ENCODE data around the gene CASQ2.

DNA sequence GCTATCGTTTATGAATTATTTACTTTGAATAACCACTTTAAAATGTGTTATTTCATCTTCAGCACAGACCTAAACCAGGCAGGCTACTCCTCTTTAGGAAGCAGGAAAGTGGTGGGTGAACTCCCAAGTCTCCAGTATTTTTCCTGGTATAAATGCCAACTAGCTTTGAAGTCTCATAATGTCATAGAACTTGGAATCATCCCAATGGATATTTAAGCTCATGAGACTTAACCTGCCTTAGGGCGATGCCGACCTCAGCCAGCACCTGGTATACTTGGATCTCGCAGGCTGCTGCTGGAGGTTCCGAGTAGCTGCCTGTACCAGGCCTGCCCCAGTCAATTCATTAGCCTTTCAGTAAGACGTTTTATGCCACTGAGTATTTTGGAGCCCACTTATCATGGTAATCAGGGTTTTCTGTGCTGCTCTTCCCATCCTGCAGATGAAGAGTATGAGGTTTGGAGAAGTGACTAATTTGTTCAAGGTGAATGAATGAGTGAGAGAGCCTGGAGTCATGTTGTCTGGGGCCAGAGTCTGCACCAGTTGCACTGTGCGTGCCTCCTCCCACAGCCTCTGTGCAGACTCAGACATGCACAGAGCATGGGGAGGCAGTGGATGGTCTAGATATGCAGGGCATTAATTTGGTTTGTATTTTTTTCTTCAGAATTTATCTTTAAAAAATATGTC lies 91.9 kb downstream of the CASQ2 start:
- TF ChIP-seq, protein P1, sequence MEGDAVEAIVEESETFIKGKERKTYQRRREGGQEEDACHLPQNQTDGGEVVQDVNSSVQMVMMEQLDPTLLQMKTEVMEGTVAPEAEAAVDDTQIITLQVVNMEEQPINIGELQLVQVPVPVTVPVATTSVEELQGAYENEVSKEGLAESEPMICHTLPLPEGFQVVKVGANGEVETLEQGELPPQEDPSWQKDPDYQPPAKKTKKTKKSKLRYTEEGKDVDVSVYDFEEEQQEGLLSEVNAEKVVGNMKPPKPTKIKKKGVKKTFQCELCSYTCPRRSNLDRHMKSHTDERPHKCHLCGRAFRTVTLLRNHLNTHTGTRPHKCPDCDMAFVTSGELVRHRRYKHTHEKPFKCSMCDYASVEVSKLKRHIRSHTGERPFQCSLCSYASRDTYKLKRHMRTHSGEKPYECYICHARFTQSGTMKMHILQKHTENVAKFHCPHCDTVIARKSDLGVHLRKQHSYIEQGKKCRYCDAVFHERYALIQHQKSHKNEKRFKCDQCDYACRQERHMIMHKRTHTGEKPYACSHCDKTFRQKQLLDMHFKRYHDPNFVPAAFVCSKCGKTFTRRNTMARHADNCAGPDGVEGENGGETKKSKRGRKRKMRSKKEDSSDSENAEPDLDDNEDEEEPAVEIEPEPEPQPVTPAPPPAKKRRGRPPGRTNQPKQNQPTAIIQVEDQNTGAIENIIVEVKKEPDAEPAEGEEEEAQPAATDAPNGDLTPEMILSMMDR (conservative IDR thresholded peaks at IDR 0.05; ENCODE audit: low read depth, low read length), result no peak
- no peak for TF ChIP-seq BHLHE40 (IDR thresholded peaks at IDR 0.05; ENCODE audit: low read depth, low read length)
- TF ChIP-seq POLR2A (IDR thresholded peaks at IDR 0.05; ENCODE audit: low read depth, low read length), result no peak
- no peak for TF ChIP-seq RCOR1 (IDR thresholded peaks at IDR 0.05; ENCODE audit: insufficient replicate concordance, low read length)
- no peak for TF ChIP-seq MXI1 (IDR thresholded peaks at IDR 0.05; ENCODE audit: borderline replicate concordance, low read depth, low read length)
- TF ChIP-seq SMC3 (IDR thresholded peaks at IDR 0.05; ENCODE audit: low read depth, low read length), result no peak

Measured in IMR-90 (cell line).